ENCODE measurements around the gene SLC12A3.

Gene SLC12A3

DNA sequence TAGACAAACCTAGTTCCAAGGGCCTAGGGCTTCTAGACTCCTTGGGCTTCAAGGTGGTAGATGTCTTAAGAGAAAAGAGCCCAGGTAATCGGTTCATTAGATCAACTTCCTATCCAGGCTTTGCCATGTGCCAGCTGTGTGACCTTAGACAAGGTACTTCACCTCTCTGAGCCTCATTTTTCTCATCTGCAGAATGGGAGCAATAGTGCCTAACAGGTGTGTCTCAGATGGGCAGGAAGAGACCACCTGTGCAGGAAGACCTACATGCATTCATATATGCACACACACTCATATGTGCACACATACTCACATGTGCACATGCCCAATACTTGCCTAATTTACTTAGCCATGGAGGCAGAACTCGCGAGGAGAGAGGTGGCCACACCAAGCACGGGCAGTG lies 15.7 kb downstream of the SLC12A3 start:
- Histone ChIP-seq H3K9me3 (ENCODE audit: insufficient read depth, low read depth, low read length) (no peaks in the 10 kb centered on the region), H3K4me2 (ENCODE audit: low read depth, low read length, poor library complexity, severe bottlenecking) (no peak overlapping the region)
- TF ChIP-seq EZH2phosphoT487 (IDR thresholded peaks at IDR 0.05; ENCODE audit: borderline replicate concordance) = no peak
- TF ChIP-seq, protein P1, sequence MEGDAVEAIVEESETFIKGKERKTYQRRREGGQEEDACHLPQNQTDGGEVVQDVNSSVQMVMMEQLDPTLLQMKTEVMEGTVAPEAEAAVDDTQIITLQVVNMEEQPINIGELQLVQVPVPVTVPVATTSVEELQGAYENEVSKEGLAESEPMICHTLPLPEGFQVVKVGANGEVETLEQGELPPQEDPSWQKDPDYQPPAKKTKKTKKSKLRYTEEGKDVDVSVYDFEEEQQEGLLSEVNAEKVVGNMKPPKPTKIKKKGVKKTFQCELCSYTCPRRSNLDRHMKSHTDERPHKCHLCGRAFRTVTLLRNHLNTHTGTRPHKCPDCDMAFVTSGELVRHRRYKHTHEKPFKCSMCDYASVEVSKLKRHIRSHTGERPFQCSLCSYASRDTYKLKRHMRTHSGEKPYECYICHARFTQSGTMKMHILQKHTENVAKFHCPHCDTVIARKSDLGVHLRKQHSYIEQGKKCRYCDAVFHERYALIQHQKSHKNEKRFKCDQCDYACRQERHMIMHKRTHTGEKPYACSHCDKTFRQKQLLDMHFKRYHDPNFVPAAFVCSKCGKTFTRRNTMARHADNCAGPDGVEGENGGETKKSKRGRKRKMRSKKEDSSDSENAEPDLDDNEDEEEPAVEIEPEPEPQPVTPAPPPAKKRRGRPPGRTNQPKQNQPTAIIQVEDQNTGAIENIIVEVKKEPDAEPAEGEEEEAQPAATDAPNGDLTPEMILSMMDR (conservative IDR thresholded peaks at IDR 0.05; ENCODE audit: low read length) = no peak

GRCh38 chr16:56882077-56882800 lies 17.2 kb downstream of the SLC12A3 start:
- H2AFZ ChIP-seq (ENCODE audit: low read length) = no peak overlapping the region
- H3K4me2 ChIP-seq (ENCODE audit: low read depth, low read length, poor library complexity, severe bottlenecking) = no peak overlapping the region
- H3F3A ChIP-seq (ENCODE audit: low read depth) = no peaks in the 10 kb centered on the region
- H3K9me3 ChIP-seq (ENCODE audit: insufficient read depth, low read depth, low read length) = no peaks in the 10 kb centered on the region
- H3K9me2 ChIP-seq (replicated peaks; ENCODE audit: low read depth, low read length) = no peaks in the 10 kb centered on the region
- H3K27me3 ChIP-seq (ENCODE audit: insufficient read depth, low read length, poor library complexity, severe bottlenecking) = no peaks in the 10 kb centered on the region
- no peak overlapping the region for H3K9ac ChIP-seq (ENCODE audit: low read depth, low read length, poor library complexity, severe bottlenecking)
- no peak overlapping the region for H3K4me3 ChIP-seq (ENCODE audit: low read length, poor library complexity, severe bottlenecking)
- no peaks in the 10 kb centered on the region for H3K79me2 ChIP-seq (ENCODE audit: insufficient read depth, low read length)
- no peaks in the 10 kb centered on the region for H3K36me3 ChIP-seq (ENCODE audit: insufficient read depth, low read length)
- no peaks in the 10 kb centered on the region for H4K20me1 ChIP-seq (ENCODE audit: insufficient read depth, low read length, poor library complexity, severe bottlenecking)
- TF ChIP-seq, protein P1 (conservative IDR thresholded peaks at IDR 0.05; ENCODE audit: low read length) = no peak
- no peak for TF ChIP-seq EZH2phosphoT487 (IDR thresholded peaks at IDR 0.05; ENCODE audit: borderline replicate concordance)
- no peaks in the 10 kb centered on the region for H3K4me1 ChIP-seq (ENCODE audit: insufficient read depth, low read length, poor library complexity, severe bottlenecking)

More for the DNA sequence above, 15.7 kb downstream of the SLC12A3 start:
- H3K36me3 ChIP-seq (ENCODE audit: insufficient read depth, low read length) = no peaks in the 10 kb centered on the region
- H3K79me2 ChIP-seq (ENCODE audit: insufficient read depth, low read length) = no peaks in the 10 kb centered on the region
- H3K27me3 ChIP-seq (ENCODE audit: insufficient read depth, low read length, poor library complexity, severe bottlenecking) = no peaks in the 10 kb centered on the region
- H3F3A ChIP-seq (ENCODE audit: low read depth) = no peaks in the 10 kb centered on the region
- no peak overlapping the region for H2AFZ ChIP-seq (ENCODE audit: low read length)
- H3K9me2 ChIP-seq (replicated peaks; ENCODE audit: low read depth, low read length) = no peaks in the 10 kb centered on the region
- no peaks in the 10 kb centered on the region for H3K4me1 ChIP-seq (ENCODE audit: insufficient read depth, low read length, poor library complexity, severe bottlenecking)
- H3K9ac ChIP-seq (ENCODE audit: low read depth, low read length, poor library complexity, severe bottlenecking) = no peak overlapping the region
- no peaks in the 10 kb centered on the region for H4K20me1 ChIP-seq (ENCODE audit: insufficient read depth, low read length, poor library complexity, severe bottlenecking)
- no peak overlapping the region for H3K4me3 ChIP-seq (ENCODE audit: low read length, poor library complexity, severe bottlenecking)

- H2AFZ ChIP-seq (ENCODE audit: low read length) = no peak overlapping the region
- H4K20me1 ChIP-seq (ENCODE audit: insufficient read depth, low read length, poor library complexity, severe bottlenecking) = no peaks in the 10 kb centered on the region
- H3K4me1 ChIP-seq (ENCODE audit: insufficient read depth, low read length, poor library complexity, severe bottlenecking) = no peaks in the 10 kb centered on the region
- H3K9me2 ChIP-seq (replicated peaks; ENCODE audit: low read depth, low read length) = no peaks in the 10 kb centered on the region
- no peak for TF ChIP-seq EZH2phosphoT487 (IDR thresholded peaks at IDR 0.05; ENCODE audit: borderline replicate concordance)
- no peak overlapping the region for H3K4me3 ChIP-seq (ENCODE audit: low read length, poor library complexity, severe bottlenecking)
- H3F3A ChIP-seq (ENCODE audit: low read depth) = no peaks in the 10 kb centered on the region
- no peaks in the 10 kb centered on the region for H3K9me3 ChIP-seq (ENCODE audit: insufficient read depth, low read depth, low read length)
- H3K4me2 ChIP-seq (ENCODE audit: low read depth, low read length, poor library complexity, severe bottlenecking) = no peak overlapping the region
- no peaks in the 10 kb centered on the region for H3K36me3 ChIP-seq (ENCODE audit: insufficient read depth, low read length)
- no peaks in the 10 kb centered on the region for H3K79me2 ChIP-seq (ENCODE audit: insufficient read depth, low read length)
- no peak overlapping the region for H3K9ac ChIP-seq (ENCODE audit: low read depth, low read length, poor library complexity, severe bottlenecking)
- H3K27me3 ChIP-seq (ENCODE audit: insufficient read depth, low read length, poor library complexity, severe bottlenecking) = no peaks in the 10 kb centered on the region
These were observed 18.6 kb downstream of the SLC12A3 start for GRCh38 chr16:56883586-56883985.
